Measurements from ENCODE around the gene FZR1. TPM values are rescaled to one million over a fixed set of nuclear protein-coding genes. Genes with fewer than 3 reads are reported as not detected.

FZR1 gene
- total and polyA plus RNA-seq, 2 of the 4 experiments (the other 2 are of a cell fraction) = 21.5 to 47.8 TPM

GRCh38 chr19:3550947-3551791 is 45.1 kb downstream of the FZR1 start:
- H4K20me1 ChIP-seq (ENCODE audit: insufficient read depth, low read length) = peaks cover 36% of the 10 kb centered on the region
- intact Hi-C loops (cut with micrococcal nuclease) = no loop called here
- H3K18ac ChIP-seq (ENCODE audit: low read depth, low read length) = no peak overlapping the region
- H3K9ac ChIP-seq (ENCODE audit: low read depth, low read length) = no peak overlapping the region
- no peak overlapping the region for H2BK15ac ChIP-seq (ENCODE audit: low read depth, low read length)
- H4K8ac ChIP-seq (ENCODE audit: low read depth in 2 of 2, low read length in 2 of 2) = no peak overlapping the region
- H2AK5ac ChIP-seq (ENCODE audit: low read depth, low read length) = no peak overlapping the region
- no peak overlapping the region for H3K23ac ChIP-seq (ENCODE audit: low read depth, low read length)
- H4K5ac ChIP-seq (ENCODE audit: low read depth, low read length) = no peak overlapping the region
- no peak overlapping the region for H2AFZ ChIP-seq (replicated peaks; ENCODE audit: low read length, poor library complexity)
- no peak overlapping the region for H3K4me2 ChIP-seq (ENCODE audit: low read depth, low read length)
- H3K4me3 ChIP-seq (ENCODE audit: insufficient read depth, low read depth, low read length) = no peak overlapping the region
- no peak overlapping the region for H3K14ac ChIP-seq (replicated peaks; ENCODE audit: low read depth, low read length)
- no peak overlapping the region for H3K56ac ChIP-seq (ENCODE audit: extremely low read depth, insufficient read depth, low read length)
- peaks cover 12% of the 10 kb centered on the region for H3K4me1 ChIP-seq (ENCODE audit: control insufficient read depth, insufficient read depth, low read length)
- ATAC-seq (ENCODE audit: low read depth) (no peak), DNase-seq (no peak)
- H3K4ac ChIP-seq (ENCODE audit: low read depth, low read length) = no peak overlapping the region
- dilution Hi-C loops (cut with HindIII; ENCODE audit: low sequenced_read_pairs, unreplicated experiment) = no loop called here
- no peaks in the 10 kb centered on the region for H3K9me3 ChIP-seq (ENCODE audit: control insufficient read depth, insufficient read depth, low read length)
- H4K91ac ChIP-seq (ENCODE audit: insufficient read depth, low read depth, low read length) = no peak overlapping the region
- 96% methylated on average over 21 of the region's 34 CpGs; no CpG with 5 or more reads in 1 of the 2 experiments for WGBS, 2 experiments (ENCODE audit: extremely low coverage in 2 of 2, insufficient read length in 1 of 2)
- in situ Hi-C loops (cut with MboI; ENCODE audit: low sequenced_read_pairs) = no loop called here
- H3K9me1 ChIP-seq (ENCODE audit: insufficient read depth, low read length) = no peaks in the 10 kb centered on the region
- CTCF ChIA-PET = no interaction called here
- TF ChIP-seq POLR2A (IDR thresholded peaks at IDR 0.05; ENCODE audit: low read depth, low read length) = no peak
- TF ChIP-seq RAD21 (IDR thresholded peaks at IDR 0.05; ENCODE audit: low read length) = no peak
- H2BK120ac ChIP-seq (ENCODE audit: low read depth, low read length) = no peak overlapping the region
- H3K79me1 ChIP-seq (ENCODE audit: low read depth in 1 of 2, low read length in 2 of 2) = peaks cover 24 to 52% of the 10 kb centered on the region in 2 experiments
- POLR2A ChIA-PET (ENCODE audit: unreplicated experiment) = no interaction called here
- H3K27me3 ChIP-seq (ENCODE audit: control insufficient read depth, insufficient read depth, low read length) = no peaks in the 10 kb centered on the region
- no peak overlapping the region for H3K27ac ChIP-seq (ENCODE audit: insufficient read depth, low read length)
- H2AK9ac ChIP-seq (replicated peaks; ENCODE audit: low read depth, low read length, poor library complexity) = no peak overlapping the region
- no TSS peak for BruUV-seq (replicated peaks)
- H2BK5ac ChIP-seq (ENCODE audit: low read depth, low read length, poor library complexity, severe bottlenecking) = no peak overlapping the region
- H3K36me3 ChIP-seq (ENCODE audit: control insufficient read depth, insufficient read depth, low read length) = peaks cover 17% of the 10 kb centered on the region
- H2BK20ac ChIP-seq (ENCODE audit: low read depth, low read length) = no peak overlapping the region

All from IMR-90 (cell line).